PFSK-1 (cell line): ENCODE data around the gene GPR137B.

ENCODE experiments used
- FOXP2 ChIP-seq: optimal IDR thresholded peaks from 2 replicates; pipeline ENCODE3; 2011; ENCODE audit warnings: borderline replicate concordance, control low read depth, inconsistent platforms; ENCODE audit not compliant: insufficient read depth; ENCODE audit errors: extremely low read length, extremely low read depth
- POLR2AphosphoS5 ChIP-seq: IDR thresholded peaks from 2 replicates; pipeline ENCODE4 v1.6.1; 2012; ENCODE audit warnings: low read depth, mild to moderate bottlenecking, control low read depth, low read length, moderate library complexity
- SIN3A ChIP-seq: IDR thresholded peaks from 2 replicates; pipeline ENCODE4 v1.6.1; 2012; ENCODE audit warnings: mild to moderate bottlenecking, low read length, moderate library complexity, borderline replicate concordance; ENCODE audit not compliant: insufficient read depth
- TAF1 ChIP-seq: IDR thresholded peaks from 2 replicates; pipeline ENCODE4 v1.6.1; 2012; ENCODE audit warnings: low read length, control low read depth, borderline replicate concordance; ENCODE audit not compliant: insufficient read depth
- TF ChIP-seq, protein P1 (sequence below), 2 experiments: IDR thresholded peaks; 2 replicates each; pipeline versions ENCODE4 v1.6.1 to v1.8.0; 2011 to 2012; ENCODE audit warnings: low read depth in 2 of 2, low read length in 2 of 2, control low read depth in 1 of 2, inconsistent platforms in 1 of 2, mild to moderate bottlenecking in 1 of 2, moderate library complexity in 1 of 2; ENCODE audit not compliant: insufficient read depth in 1 of 2

GPR137B gene

DNA sequence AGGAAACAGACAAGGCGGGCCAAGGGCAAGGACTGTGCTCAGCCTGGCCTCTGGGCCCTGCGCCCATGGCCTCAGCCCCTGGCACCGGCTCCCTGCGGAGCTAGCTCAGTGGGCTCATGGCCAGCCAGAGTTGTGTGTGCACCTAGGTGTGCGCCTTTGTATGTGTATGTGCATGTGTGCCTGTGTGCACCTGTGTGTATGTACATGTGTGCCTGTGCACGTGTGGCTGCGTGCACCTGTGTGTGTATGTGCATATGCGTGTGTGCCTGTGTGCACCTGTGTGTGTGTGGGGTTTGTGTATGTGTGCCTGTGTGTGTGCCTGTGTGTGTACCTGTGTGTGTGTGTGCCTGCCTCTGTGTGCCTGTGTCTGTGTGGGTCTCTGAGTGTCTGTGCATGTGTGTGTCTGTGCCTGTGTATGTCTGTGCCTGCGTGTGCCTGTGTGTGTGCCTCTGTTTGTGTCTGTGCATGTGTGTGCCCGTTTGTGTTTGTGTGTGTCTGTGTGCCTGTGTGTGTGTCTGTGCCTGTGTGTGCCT is 7.4 kb downstream of the GPR137B start:
- TF ChIP-seq TAF1 (no peak), SIN3A (no peak), POLR2AphosphoS5 (no peak), FOXP2 (no peak)
- TF ChIP-seq, protein P1, sequence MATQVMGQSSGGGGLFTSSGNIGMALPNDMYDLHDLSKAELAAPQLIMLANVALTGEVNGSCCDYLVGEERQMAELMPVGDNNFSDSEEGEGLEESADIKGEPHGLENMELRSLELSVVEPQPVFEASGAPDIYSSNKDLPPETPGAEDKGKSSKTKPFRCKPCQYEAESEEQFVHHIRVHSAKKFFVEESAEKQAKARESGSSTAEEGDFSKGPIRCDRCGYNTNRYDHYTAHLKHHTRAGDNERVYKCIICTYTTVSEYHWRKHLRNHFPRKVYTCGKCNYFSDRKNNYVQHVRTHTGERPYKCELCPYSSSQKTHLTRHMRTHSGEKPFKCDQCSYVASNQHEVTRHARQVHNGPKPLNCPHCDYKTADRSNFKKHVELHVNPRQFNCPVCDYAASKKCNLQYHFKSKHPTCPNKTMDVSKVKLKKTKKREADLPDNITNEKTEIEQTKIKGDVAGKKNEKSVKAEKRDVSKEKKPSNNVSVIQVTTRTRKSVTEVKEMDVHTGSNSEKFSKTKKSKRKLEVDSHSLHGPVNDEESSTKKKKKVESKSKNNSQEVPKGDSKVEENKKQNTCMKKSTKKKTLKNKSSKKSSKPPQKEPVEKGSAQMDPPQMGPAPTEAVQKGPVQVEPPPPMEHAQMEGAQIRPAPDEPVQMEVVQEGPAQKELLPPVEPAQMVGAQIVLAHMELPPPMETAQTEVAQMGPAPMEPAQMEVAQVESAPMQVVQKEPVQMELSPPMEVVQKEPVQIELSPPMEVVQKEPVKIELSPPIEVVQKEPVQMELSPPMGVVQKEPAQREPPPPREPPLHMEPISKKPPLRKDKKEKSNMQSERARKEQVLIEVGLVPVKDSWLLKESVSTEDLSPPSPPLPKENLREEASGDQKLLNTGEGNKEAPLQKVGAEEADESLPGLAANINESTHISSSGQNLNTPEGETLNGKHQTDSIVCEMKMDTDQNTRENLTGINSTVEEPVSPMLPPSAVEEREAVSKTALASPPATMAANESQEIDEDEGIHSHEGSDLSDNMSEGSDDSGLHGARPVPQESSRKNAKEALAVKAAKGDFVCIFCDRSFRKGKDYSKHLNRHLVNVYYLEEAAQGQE (IDR thresholded peaks at IDR 0.05; ENCODE audit: insufficient read depth in 1 of 2, low read depth in 2 of 2, low read length in 2 of 2): no peak

DNA sequence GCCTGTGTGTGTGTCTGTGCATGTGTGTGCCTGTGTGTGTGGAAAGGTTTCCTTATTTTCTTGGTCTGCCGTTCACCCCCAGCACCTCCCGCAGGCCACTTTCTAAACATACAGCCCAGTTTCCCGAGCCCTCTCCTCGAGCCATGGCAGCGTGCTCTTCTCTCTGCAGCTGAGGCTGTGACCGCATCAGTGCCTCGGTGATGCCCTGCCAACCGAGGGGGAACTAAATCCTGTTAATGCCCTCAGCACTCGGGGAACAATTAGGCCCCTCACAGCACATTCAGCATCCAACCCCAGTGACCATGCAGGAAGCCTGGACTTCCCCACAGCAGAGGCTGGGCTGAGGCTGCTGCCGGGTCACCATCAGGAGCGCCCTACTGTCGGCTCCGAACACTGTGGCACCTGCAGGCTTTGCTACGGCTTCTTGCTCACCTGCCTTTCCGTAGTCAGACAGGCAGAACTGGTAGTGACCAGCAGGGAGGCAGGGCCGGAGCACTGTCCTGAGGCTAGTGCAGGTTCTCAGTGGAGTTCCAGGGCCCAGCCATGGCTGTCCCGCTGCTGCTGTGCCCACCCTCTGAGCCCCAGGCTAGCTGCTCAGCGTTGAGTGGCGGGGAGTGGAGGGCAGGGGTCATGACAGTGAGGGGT is 8.1 kb downstream of the GPR137B start:
- no peak for TF ChIP-seq FOXP2
- TF ChIP-seq TAF1: no peak
- no peak for TF ChIP-seq POLR2AphosphoS5
- TF ChIP-seq SIN3A: no peak
- TF ChIP-seq, protein P1 (IDR thresholded peaks at IDR 0.05; ENCODE audit: insufficient read depth in 1 of 2, low read depth in 2 of 2, low read length in 2 of 2): no peak

DNA sequence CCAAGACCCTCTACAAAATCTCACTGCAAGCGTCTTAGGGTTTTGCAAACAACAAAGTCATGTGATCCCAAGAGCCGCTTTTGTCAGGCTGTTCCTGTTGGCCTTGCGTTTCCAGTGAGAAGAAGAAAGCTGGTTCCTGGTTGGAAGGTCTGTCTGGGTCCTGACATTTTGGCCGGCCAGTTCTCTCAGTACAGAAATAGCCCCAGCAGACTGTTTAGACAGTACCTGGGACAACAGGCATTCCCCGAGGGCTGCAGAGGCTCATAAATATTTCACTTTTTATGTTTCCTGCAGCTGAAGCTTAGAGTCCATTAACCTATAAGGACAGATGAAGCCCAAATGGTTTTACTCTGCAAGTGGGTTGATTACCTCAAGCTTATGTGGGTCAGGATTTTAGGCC is 8.6 kb downstream of the GPR137B start:
- TF ChIP-seq SIN3A (no peak), FOXP2 (no peak), TAF1 (no peak), POLR2AphosphoS5 (no peak)
- TF ChIP-seq, protein P1 (IDR thresholded peaks at IDR 0.05; ENCODE audit: insufficient read depth in 1 of 2, low read depth in 2 of 2, low read length in 2 of 2): no peak

DNA sequence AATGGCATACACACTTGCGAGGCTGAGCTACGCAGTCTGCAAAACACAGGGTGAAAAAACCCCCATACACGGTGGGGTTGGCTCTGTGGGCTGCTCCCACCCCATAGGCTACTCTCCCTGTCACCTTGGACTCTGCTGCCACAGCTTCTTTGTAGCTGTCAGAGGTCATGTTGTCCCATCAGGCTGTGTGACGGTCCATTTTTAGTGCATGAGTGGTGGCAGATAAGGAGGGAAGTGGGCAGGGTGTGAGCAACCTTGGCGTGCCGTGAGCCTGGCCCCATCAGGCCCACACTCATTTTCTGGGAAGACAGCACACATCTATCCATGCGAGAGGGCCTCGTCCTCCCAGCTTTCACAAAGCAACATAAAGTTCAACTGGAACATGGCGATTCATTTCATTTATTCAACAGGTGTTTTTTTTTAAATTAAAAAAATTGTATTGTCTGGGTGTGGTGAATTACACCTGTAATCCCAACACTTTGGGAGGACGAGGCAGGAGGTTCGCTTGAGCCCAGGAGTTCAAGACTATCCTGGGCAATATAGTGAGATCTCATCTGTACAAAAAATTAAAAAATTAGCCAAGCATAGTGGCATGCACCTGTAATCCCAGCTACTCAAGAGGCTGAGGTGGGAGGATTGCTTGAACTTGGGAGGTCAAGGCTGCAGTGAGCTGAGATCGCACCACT is 9.5 kb downstream of the GPR137B start:
- TF ChIP-seq, protein P1 (IDR thresholded peaks at IDR 0.05; ENCODE audit: insufficient read depth in 1 of 2, low read depth in 2 of 2, low read length in 2 of 2): no peak
- TF ChIP-seq POLR2AphosphoS5 (no peak), TAF1 (no peak), SIN3A (no peak), FOXP2 (no peak)
